Endothelial cell of umbilical vein (primary cell): ENCODE results near the gene MPC1L.

ENCODE experiments used
- EZH2 ChIP-seq: IDR thresholded peaks from 2 replicates; pipeline ENCODE4 v1.6.1; 2012; ENCODE audit warnings: borderline replicate concordance, low read depth, mild to moderate bottlenecking, moderate library complexity, low read length, inconsistent platforms; ENCODE audit not compliant: severe bottlenecking
- FOS ChIP-seq: IDR thresholded peaks from 2 replicates; pipeline ENCODE4 v1.6.1; 2011; ENCODE audit warnings: mild to moderate bottlenecking, low read length, moderate library complexity, borderline replicate concordance; ENCODE audit not compliant: insufficient read depth
- GATA2 ChIP-seq: IDR thresholded peaks from 2 replicates; pipeline ENCODE4 v1.7.0; 2011; ENCODE audit warnings: low read depth, mild to moderate bottlenecking, moderate library complexity, mixed read lengths, low read length; ENCODE audit not compliant: insufficient read length, insufficient read depth
- JUN ChIP-seq: IDR thresholded peaks from 2 replicates; pipeline ENCODE4 v1.6.1; 2011; ENCODE audit warnings: borderline replicate concordance, low read depth; ENCODE audit not compliant: insufficient read length, insufficient read depth
- MAX ChIP-seq: IDR thresholded peaks from 2 replicates; pipeline ENCODE4 v1.6.1; 2011; ENCODE audit not compliant: insufficient read depth, insufficient read length
- MYC ChIP-seq: IDR thresholded peaks from one replicate; pipeline ENCODE4 v1.6.1; 2011; ENCODE audit warnings: mild to moderate bottlenecking, low read depth, low read length
- POLR2A ChIP-seq: IDR thresholded peaks from 2 replicates; pipeline ENCODE4 v1.6.1; 2012; ENCODE audit warnings: low read depth, mild to moderate bottlenecking, control low read depth, low read length
- POLR2AphosphoS5 ChIP-seq: IDR thresholded peaks from 2 replicates; pipeline ENCODE4 v1.6.1; 2012; ENCODE audit warnings: low read depth, mild to moderate bottlenecking, control low read depth, low read length, moderate library complexity; ENCODE audit not compliant: insufficient read depth
- TF ChIP-seq, protein P1 (sequence below), 2 donors: IDR thresholded peaks; 1 replicate in 1 of 2; 2 replicates in 1 of 2; pipeline ENCODE4 v1.5.1; 2011; ENCODE audit warnings: low read length in 2 of 2, mild to moderate bottlenecking in 2 of 2, moderate library complexity in 2 of 2, control low read depth in 1 of 2, inconsistent platforms in 1 of 2, low read depth in 1 of 2; ENCODE audit not compliant: insufficient read depth in 1 of 2; ENCODE audit errors: extremely low read depth in 1 of 2

- TF ChIP-seq, protein P1, sequence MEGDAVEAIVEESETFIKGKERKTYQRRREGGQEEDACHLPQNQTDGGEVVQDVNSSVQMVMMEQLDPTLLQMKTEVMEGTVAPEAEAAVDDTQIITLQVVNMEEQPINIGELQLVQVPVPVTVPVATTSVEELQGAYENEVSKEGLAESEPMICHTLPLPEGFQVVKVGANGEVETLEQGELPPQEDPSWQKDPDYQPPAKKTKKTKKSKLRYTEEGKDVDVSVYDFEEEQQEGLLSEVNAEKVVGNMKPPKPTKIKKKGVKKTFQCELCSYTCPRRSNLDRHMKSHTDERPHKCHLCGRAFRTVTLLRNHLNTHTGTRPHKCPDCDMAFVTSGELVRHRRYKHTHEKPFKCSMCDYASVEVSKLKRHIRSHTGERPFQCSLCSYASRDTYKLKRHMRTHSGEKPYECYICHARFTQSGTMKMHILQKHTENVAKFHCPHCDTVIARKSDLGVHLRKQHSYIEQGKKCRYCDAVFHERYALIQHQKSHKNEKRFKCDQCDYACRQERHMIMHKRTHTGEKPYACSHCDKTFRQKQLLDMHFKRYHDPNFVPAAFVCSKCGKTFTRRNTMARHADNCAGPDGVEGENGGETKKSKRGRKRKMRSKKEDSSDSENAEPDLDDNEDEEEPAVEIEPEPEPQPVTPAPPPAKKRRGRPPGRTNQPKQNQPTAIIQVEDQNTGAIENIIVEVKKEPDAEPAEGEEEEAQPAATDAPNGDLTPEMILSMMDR (IDR thresholded peaks at IDR 0.05; ENCODE audit: extremely low read depth in 1 of 2, insufficient read depth in 1 of 2, low read depth in 1 of 2, low read length in 2 of 2) = peak; percentile 28 to 49
- no peak for TF ChIP-seq GATA2
- TF ChIP-seq MAX = no peak
- no peak for TF ChIP-seq EZH2
- TF ChIP-seq POLR2A = no peak
- TF ChIP-seq MYC = no peak
- no peak for TF ChIP-seq POLR2AphosphoS5
- no peak for TF ChIP-seq JUN
- TF ChIP-seq FOS = no peak
These were observed 49.5 kb upstream of the MPC1L start for GRCh38 chrX:40573763-40574162.
